Stimulated activated CD8-positive, alpha-beta memory T cell treated with anti-CD3 and anti-CD28 coated beads, Interleukin-7, amount 100 ng/mL, for 48 hours (primary cell): ENCODE results near the gene KIF18B.
"Not testable (repeated sequence)": the region's sequence is repeated elsewhere in the genome, so short reads cannot be mapped to it uniquely, and the experiment has no call there.

ENCODE experiments used
- DNase-seq, 2 donors: peaks; one replicate each; pipeline ENCODE4 v3.0.0-alpha.2; 2020; ENCODE audit warnings: low read depth in 1 of 2; ENCODE audit errors: extremely low read depth in 1 of 2

The KIF18B gene

DNA sequence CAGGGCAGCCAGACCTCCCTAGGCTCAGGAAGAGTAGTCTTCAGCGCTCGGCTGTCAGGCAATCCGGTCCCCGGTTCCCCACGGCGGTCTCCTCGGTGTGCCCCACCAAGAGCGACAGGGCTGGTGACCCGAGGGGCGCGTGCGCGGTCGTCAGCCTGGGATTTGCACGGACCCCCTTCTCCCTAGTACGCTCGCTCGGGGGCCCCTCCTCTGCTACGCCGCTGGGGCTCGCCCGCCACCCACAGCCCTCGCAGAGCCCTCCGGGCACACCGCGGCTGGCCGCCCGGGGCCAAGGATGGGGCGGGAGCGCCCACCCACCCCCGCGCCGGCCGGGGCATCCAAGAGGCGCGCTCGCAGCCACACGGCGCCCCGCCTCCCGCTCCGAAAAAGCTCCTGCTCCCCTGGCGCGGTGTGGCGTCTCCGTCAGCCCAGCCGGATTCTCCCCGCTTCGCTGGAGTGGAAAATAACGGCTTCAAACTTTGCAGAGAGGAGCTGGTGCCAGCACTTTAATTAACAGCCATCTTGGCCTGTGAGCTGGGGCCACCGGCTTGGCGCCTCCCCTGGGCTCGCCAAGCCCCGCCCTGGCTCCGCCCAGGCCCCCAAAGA is 22.7 kb upstream of the KIF18B start:
- DNase-seq: no peak

DNA sequence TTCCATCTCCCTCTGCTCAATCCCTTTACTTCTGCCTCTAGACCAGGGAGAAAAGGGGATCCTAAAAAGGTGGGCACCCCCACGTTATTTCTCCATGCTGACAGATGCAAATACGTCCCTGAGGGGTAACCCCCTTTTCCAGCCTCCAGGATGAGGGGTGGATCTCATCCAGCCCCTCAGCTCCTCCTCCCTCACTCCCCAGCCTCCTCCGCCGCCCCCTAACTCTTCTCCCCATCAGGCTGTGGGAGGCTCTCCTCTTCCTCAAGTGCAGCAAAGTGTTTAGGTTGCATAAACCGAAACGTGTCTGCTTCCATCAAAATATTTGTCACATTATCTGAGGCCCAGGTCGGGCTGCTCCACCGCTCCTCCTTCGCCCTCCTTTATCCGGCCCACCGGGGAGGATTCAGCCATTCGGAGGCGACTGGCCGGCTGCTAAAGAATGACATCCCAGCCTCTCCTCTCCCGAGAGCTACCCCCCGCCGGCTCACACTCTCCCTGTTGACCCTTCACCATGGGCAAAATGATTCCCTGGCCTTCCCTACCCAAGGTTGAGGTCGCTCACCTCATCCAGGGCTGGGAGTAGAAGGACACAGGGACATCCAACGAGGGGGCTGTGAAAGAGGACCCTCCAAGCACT is 21.7 kb upstream of the KIF18B start:
- DNase-seq: no peak

DNA sequence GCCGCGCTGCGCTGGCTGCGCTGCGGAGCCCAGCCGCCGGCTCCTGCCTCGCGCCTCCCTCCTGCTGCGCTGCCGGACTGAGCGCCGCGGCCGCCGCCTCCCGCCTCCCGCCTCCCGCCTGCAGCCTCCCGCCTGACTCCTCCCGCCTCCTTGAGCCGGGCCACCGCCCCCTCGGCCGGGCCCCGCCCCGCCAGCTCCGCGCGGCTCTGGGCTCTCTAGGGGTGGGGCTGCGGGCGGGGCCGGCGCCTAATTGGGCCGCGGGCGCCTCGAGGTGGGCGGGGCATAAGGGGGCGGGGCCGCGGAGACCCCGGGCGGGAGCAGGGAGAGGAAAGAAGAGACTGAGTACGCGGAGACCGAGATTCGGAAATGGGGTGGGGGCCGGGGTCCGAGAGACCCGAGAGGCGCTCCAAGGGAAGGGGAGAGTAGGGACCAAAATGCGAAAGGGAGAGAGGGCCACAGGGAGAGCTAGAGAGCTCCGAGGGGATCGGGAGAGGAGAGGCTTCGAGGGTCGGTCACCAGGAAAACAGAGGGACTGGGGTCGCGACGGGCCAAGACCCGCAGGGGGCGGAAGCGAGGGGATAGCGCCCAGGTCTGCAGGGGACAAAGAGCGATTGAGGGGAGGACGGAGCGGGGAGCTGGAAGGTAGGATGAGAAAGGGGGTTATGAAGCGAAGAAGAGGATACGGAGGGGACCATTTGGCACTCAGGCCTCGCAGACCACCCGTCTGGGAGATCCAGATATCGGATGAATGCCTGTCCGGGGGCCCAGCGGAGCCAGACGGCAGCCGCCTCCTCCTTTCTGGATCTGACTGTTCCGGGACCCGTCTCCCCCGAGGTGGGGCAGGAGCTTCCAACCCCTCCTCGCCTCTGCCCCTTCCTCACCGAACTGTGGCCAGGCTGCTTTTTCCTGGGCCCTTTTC is 20.9 kb upstream of the KIF18B start, which contains the start of gene C1QL1:
Gene C1QL1 (minus strand): TSS at position 79 of the 919 bp plus-strand sequence. CDS start 255 bp downstream, outside the sequence.
- peak; percentile 78 to 81 for DNase-seq

DNA sequence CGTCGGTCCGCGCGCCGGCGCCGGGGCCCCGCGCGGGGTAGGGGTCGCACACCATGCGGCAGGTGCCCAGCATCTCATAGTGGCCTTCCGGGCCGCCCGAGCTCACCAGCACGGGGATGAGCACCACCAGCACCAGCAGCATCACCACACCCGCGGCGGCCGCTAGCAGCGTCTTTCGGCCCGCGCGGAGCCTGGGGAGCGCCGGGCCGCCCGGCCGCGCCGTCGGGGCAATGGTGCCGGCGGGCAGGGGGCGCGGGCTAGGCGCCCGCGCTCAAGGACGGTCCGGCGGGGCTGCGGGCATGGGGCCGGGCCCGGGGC is 20.3 kb upstream of the KIF18B start:
- no peak for DNase-seq

DNA sequence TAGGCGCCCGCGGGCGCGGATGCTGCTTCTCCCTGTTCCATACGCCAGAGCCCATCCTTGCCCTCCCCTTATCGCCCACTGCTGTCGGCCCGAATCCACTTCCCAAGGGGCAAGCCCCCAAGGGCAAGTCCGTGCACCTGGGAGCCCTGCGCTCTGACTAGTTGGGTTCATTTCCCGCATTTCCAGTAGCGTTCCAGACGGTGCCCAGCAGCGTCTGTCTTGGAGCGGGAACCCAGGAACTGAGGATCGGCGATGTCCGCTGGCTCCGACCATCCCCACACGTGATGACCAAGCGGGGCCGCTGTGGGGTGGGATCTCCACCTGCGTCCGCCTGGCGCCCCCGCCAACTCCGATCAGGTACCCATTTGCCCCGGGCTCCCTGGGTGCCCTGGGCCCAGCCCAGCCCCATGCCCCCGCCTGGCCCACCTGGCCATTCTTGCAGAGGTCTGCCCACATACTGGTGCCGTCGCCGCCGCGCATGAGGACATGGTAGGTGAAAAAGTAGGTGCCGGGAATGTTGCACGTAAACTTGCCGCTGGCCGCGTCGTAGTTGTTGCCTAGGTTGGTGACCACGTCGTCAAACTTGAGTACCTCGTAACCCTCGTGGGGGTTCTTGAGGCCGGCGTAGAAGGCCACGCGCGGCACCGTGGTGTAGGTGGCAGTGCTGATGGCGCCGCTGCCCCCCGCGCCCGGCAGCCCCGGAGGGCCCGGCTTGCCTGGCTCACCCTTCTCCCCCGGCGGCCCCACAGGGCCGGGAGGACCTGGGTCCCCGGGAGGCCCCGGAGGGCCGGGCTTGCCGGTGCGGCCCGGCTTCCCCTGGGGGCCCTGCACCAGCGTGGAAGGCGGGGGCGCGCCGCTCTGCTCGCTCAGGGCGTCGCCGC is 19.7 kb upstream of the KIF18B start:
- no peak for DNase-seq

DNA sequence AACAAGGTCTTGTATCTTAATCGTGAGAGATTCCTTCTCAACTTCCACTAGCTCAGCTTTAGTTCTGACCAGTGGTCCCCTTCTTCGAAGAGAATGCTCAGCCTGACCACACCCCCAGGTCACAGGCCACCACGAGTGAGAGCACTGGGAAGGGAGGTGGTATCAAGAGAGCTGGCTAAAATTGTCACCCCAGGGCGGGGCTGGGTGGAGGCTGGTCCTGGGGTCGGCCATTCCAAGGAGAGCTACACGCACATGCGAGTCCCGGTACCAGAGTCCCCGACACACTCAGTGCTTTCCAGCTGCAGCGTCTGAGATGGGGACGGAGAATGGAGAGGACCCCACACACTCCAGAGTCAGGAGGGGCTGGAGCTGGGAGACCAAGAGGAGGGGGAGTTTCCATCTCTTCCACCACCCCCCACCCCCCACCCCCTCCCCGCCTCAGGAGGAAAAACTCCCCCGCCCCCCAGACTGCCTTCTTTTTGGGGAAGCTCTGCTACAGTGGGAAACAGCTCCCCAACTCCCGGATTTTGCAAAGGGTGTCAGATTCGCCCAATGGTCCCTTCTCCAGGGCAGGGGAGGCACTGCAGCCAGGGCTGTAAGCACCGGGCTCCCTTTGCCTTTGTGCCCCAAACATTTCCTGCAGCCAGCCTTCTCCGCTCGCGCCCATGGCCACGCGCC is 18.9 kb upstream of the KIF18B start:
- DNase-seq: no peak

DNA sequence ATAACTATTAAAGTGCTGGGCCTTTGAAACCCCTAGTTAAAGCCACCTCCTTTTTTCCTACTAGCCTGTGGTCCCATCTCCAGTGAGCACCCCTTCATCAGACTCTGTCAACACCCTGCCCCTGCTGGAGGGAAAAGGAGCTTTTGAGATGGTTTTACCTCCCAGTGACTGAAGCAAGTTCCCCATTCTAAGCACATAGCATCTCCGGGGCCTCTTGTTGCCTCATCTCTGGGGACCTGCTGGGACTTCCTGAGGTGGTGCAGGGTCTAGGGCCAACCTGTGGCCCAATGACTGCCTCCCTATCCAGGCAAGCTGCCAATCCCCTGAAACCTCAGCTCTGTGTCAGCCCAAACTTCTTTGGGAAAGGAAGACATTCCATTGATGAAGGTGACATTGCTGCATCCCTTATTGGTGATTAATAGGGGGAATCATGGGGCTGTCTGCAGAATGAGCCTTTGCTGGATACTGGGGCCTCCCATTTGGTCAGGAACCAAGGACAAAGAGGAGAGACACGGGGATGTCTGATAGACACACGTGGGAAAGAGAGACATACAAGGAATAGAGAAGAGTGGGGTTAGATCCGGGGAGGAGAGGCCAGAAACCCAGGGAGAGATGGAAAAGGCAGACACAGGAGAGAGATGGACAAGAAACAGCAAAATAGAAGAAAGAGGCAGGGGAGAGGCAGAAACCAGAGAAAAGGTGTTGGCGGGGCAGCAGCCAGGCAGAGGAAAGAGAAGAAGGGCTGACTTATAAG is 18.1 kb upstream of the KIF18B start:
- no peak for DNase-seq

DNA sequence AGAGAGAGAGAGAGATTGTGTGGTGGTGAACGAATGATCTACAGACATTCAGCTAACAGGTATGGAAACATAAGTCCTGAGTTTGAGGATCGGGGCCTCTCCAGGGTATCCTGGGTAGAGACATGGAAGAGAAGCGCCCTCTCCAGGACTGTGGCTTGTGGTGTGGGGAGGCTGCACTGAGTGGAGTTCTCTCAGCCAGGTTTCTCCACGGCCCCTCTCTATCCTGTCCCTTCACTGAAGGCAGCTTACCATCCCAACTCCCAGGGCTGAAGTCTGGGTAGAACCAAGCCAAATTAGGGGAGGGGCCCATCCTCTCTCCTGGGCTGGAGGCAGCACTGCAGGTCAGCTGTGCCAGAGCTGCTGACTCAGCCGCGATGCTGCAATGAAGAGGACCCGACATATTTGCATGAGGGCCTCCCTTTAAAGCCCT is 14.4 kb upstream of the KIF18B start:
- no peak for DNase-seq

DNA sequence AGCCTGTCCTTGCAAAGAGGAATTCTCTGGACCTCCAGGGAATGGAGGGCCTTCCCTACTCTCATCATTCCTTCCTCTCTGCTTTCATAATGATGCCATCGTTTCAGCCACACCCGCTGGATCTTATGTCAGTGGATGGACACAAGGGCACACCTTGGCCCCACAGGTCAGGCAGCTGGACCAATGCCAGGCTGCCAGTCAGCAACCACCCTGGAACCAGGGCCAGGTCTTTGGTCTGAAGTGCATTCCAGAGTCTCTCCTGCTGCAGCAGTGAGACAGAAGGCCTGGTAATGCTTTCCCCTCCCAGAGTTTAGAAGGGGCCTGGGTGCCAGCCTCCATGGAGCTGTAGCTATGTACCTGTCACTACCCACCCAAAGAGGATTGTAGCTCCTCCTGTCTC is 13.1 kb upstream of the KIF18B start:
- no peak for DNase-seq

DNA sequence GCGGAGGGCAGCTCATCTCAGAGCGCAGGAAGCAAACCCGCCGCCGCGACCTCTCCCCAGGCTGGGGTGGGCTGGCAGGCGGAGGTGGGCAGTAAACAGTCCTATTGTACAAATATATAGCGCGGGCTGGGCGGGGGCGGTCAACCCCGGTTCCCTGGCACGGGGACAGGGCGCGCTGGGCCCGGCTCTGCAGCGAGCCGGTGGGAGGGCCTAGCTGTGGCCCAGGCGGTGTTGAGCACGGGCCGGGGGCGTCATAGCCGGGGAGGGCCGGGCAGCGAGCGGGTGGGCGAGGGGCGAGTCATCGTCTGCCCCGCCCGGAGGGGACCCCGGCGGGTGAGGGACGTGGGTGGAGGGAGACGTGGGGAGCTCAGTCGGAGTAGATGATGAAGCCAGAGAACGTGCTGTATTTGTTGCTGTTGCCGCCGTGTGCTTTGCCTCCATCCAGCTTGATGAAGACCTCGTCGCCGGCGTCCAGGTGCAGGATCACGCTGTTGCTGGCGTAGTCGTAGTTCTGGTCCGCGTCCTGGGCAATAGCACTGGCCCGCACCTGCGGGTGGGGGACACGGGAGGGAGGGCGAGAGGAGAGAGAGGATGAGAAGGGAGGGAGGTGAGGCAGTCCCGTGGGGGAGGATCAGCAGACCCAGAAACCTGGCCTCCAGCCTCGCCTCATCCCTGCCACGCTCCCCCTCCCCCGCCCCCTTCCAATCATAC is 12.4 kb upstream of the KIF18B start:
- no peak for DNase-seq

DNA sequence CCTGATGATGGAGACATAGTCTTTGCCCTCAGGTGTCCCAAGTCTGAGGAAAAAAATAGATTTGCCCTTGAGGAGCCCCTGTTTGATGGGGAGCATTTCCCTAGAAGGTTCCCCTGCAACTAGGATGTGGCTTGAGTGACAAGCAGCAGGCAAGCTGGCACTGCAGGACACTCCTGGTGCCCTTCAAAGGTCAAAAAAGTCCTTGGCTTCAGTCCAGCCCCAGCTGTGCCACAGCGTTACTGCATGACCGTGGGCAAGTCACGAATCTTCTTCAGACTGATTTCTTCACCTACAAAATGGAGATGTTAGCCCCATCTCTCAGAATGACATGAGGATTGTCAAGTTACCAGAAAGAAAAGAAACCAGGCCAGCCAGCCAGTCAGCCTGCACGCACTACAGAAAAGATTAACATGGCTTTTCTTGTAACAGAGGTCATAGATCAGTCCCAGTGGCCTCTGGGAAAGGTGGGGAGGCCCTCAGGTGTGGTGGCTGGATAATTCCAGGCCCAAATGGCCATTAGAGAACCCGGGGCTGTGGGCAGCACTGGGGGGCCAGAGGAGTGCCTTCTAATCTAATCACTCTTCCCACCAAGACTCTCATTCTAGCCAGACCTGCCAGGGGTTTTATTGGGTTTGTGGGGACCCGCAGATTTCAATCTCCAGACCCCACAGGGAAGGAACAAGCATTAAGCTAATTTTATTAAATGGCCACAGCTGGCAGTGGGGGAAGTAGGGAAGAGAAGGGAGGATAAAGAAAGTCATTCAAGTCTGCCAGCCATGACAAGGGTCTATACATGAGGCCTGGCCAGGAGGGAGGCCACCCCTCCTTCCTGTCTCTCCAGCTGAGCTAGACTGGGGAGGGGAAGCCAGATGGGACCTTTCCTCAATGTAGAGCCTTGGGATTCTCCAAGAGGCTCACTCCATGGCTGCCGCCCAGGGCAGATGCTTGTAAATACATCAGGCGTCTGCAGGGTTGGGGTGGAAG is 9.7 kb upstream of the KIF18B start:
- DNase-seq: no peak

DNA sequence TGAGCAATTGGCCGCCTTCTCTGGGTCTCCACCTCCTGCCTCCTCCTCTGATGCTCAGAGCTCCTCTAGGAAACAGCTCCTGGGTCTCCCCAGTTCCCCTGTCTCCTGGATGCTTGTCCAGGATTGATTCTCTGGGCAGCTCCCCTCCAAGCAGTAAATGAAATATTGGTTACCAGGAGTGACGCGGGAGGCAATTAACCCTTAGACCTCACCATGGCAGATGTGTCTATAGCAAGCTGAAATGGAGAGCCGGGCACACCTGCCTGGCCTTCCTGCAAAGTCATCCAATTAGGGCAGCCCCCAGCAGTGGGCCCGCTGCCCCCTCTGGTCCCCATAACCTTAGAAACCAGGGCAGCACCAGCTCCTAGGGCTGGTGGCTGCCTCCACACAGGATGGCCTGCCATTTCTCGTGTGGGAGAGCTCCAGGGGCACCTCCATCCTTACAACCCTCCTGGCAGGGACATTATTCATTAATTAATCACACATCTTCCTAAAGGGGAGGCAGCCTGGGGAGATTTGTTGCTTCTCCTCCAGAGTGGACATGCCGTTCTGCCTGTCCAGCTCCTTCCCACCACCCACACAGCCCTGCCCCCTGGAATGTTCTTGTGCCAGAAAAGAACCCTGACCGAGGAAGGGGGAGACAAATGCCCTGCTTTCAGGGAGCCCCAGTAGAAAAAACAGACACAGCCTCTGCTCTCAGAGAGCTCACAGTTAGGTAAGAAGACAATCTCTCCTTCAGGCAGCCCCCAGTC is 8.3 kb upstream of the KIF18B start:
- no peak for DNase-seq

DNA sequence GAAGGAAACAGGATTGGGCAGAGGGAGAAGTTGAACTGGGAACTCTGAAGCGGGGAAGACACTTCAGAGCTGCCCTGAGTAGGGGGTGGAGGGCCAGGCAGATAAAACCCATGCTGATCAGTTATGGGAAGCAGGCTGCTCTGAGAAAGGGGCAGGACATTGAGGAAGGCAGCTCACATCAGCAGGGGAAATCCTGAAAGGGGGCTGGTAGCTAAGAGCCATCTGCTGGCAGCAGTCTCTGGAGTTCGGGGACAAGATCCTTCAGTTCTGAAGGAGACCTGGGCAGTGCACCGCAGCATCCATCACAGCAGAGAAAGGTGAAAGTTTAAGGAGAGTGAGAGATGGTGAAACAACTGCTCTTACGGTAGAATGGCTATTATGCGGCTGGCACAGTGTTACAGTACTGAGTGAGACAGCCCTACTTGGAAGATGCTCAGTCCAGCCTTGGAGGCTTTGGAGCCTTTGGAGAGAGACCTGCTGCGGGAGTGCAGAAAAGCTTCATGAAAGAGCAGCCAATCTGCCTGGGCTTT is 5.4 kb upstream of the KIF18B start:
- DNase-seq: no peak

DNA sequence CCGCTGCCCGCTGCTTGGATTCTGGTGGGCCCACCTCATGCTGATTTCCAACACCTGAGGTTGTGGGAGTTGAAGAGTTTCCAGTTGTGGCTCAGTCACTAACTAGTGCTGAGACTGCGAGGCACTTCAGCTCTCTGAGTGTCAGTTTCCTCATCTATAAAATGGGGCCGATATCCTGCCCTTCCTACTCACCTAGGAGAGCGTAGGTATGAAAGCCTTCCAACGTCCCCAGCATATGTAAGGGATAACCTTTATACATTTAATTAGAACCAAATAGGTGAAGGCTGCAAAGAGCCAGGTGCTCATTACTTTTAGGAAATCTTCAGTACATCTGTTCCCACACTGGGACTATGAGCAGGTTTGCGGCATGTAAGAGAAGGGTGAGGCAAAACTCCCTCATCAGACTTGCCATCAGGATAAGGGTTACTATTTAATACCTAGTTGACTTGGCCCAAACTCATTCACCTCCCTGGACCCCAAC is 782 bp upstream of the KIF18B start:
- no peak for DNase-seq

DNA sequence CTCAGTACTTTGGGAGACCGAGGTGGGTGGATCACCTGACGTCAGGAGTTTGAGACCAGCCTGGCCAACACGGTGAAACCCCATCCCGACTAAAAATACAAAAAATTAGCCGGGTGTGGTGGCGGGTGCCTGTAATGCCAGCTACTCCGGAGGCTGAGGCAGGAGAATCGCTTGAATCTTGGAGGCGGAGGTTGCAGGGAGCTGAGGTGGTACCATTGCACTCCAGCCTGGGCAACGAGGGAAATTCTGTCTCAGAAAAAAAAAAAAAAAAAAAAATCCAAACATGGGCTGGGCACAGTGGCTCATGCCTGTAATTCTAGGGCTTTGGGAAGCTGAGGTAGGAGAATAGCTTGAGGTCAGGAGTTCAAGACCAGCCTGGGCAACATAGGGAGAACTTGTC is 1.9 kb downstream of the KIF18B start:
- not testable (repeated sequence) for DNase-seq

DNA sequence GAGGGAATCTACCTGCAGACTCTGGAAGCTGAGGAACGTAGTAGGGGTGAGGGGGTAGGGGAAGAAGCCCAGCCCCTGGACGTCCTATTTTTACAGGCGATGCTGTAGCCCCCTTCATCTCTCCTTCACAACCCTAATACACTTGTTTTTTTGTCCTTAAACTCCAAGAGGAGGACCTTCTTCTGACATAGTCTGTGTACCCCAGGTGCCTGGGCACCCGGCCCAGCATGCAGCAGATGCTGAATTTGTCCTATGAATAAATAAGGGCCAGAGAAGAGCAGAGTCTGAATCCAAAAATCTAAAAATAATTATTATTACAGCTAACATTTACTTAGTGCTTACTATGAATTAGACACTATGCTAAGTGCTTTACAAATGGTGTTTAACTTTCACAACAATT is 5.1 kb downstream of the KIF18B start:
- no peak for DNase-seq
